Superior temporal gyrus (tissue), 1 donor: ENCODE results near the gene CIRBP.

Experiments used
- DNase-seq: peaks from one replicate; pipeline ENCODE4 v3.0.0-alpha.2; 2016; ENCODE audit errors: extremely low spot score

The CIRBP gene

DNA sequence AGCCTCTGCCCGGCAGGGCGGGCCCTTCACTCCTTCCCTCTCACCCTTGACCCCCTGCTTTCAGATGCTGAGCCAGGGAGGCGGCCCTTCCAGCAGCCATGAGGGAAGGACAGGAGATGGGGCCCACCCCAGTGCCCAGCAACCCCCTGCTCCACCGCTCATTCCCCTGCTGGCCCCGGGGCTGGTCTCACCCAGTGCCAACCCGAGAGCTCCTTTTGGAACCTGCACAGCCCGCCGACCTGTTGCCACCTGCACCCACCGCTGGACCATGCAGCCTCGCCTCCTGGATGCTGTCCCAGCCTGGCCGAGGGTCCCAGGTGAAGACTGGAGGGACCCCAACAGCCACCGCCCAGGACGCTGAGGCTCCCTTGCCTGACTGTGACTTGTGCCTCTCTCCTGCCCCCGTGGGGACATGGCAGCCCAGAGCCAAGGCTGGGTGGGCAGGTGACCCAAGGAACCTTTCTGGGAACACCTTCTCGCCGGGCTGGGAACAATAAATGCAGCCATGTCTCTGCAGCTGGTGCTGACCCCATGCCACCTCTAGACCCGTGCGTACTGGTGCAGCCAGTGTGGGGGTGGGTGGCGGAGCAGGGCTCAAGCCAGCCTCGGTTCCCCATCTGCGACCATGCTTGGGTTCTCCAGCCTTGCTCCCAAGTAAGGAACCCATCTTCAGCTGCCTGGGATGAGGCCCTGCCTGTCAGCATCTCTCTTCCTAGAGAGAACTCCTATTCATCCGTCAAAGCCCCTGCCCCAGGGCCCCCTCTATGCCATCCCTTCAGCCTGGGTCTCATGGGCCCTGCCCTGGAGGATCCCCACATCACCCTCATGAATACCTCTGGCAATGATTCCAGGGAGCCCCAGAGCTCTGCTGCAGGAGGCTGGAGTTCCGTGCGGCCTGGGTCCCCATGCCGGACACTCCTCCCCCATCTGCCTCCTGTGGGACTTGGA, 9.9 kb downstream of the CIRBP start:
- no peak for DNase-seq

- peak; percentile 92 for DNase-seq
These were observed 10.7 kb downstream of the CIRBP start for GRCh38 chr19:1279782-1280341.

- DNase-seq, result no peak
These were observed 11.8 kb downstream of the CIRBP start for GRCh38 chr19:1280636-1281568.

- no peak for DNase-seq
These were observed 12.6 kb downstream of the CIRBP start for GRCh38 chr19:1281569-1282287.

- no peak for DNase-seq
These were observed 13.6 kb downstream of the CIRBP start for GRCh38 chr19:1282588-1283206.

GRCh38 chr19:1283207-1283916, 14.2 kb downstream of the CIRBP start:
- no peak for DNase-seq

DNA sequence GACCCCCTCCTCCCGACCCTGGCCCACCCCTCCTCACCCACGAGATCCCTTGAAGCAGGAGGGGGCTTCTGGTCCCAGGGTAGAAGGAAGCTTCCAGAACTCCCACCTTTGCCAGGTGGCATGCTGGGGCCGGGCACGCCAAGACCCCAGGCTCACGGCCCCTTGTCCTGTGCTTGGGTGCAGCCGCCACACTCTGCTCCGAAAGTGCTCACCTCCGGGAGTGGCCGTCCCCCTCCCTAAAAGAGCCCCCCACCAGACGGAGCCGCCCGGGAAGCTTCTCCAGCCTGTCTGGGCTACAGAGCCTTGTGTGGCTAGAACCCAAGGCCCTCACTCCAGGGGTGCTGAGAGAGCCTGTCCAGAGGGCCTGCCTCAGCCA, 14.8 kb downstream of the CIRBP start:
- DNase-seq, result no peak

- no peak for DNase-seq
These were observed 15.3 kb downstream of the CIRBP start for GRCh38 chr19:1284293-1284978.

DNA sequence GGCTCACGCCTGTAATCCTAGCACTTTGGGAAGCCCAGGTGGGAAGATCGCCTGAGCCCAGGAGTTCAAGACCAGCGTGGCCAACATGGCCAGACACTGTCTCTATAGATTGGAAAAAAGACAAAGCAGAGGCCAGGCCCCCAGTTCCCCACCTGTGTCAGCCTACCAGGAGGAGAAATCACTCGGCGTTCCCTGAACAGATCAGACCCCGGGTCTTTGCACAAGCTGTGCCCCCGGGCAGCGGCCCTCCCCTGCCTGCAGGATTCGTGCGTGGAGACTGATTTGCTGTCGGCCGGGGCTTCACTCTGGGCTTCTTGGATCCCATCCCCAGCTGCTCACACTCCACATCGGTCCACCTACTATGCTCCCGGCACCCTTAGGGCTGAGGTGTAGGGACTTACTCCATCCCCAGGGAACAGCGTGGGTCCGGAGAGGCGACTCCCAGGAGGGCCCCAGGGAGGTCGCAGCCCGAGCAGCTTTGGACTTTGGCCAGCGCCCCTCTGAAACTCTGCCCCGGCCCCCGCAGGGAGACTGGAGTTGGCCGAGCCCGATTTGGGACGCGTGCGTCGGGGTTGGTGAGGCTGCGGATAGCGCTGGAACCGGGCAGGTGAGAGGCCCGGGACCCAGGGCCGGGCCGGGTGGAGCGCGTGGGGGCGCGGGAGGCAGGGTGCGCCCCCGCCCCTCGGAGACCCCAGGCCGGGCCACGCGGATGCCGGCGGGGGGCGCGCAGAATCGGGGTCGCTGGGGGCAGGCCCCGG, 16.0 kb downstream of the CIRBP start:
- no peak for DNase-seq

GRCh38 chr19:1285737-1286360, 16.7 kb downstream of the CIRBP start, which contains the start of gene EFNA2:
EFNA2 (plus strand) TSS chr19:1285873; CDS start chr19:1286169, 296 bp downstream.
- no peak for DNase-seq

- no peak for DNase-seq
These were observed 17.6 kb downstream of the CIRBP start for GRCh38 chr19:1286487-1287353.

GRCh38 chr19:1287354-1288225, 18.5 kb downstream of the CIRBP start:
- no peak for DNase-seq

GRCh38 chr19:1288226-1288612, 19.1 kb downstream of the CIRBP start:
- no peak for DNase-seq

GRCh38 chr19:1288833-1289685, 19.9 kb downstream of the CIRBP start:
- DNase-seq, result no peak

- DNase-seq, result no peak
These were observed 20.5 kb downstream of the CIRBP start for GRCh38 chr19:1289686-1290025.
